Measurements from ENCODE around the gene CYP19A1.

- TF ChIP-seq MEIS1 (CRISPR knock-in tag; IDR thresholded peaks at IDR 0.05; ENCODE audit: borderline replicate concordance) (no peak), CTCF (tag by site-specific recombination; IDR thresholded peaks at IDR 0.05) (no peak), ZNF548 (tag by site-specific recombination; IDR thresholded peaks at IDR 0.05) (no peak), ZNF561 (tag by site-specific recombination; IDR thresholded peaks at IDR 0.05; ENCODE audit: borderline replicate concordance) (no peak), ZNF19 (tag by site-specific recombination; IDR thresholded peaks at IDR 0.05; ENCODE audit: low read depth) (no peak), PBX3 (CRISPR knock-in tag; IDR thresholded peaks at IDR 0.05) (no peak), ZNF658 (tag by site-specific recombination; IDR thresholded peaks at IDR 0.05) (no peak), ZNF10 (tag by site-specific recombination; IDR thresholded peaks at IDR 0.05) (no peak), ZNF558 (tag by site-specific recombination; IDR thresholded peaks at IDR 0.05) (no peak), REST (tag by site-specific recombination; IDR thresholded peaks at IDR 0.05) (no peak), ZNF510 (tag by site-specific recombination; IDR thresholded peaks at IDR 0.05; ENCODE audit: insufficient replicate concordance) (no peak), ZNF138 (tag by site-specific recombination; IDR thresholded peaks at IDR 0.05; ENCODE audit: borderline replicate concordance) (no peak), ZNF133 (tag by site-specific recombination; IDR thresholded peaks at IDR 0.05) (no peak), ZNF223 (tag by site-specific recombination; IDR thresholded peaks at IDR 0.05) (no peak)
Observed at GRCh38 chr15:51382787-51383186, 44.4 kb upstream of the CYP19A1 start.
